Dendritic cell treated with granulocyte-macrophage colony-stimulating factor and Interleukin-4, amounts not matched to agents 40 ng/mL and 50 ng/mL, for 4 days (primary cell): ENCODE measurements around the gene ZHX3.

Experiments used
- H3K27ac Mint-ChIP-seq: one replicate; pipeline ENCODE4 v1.8.0; 2022; ENCODE audit warnings: mild to moderate bottlenecking, mixed read lengths
- H3K27me3 Mint-ChIP-seq: one replicate; pipeline ENCODE4 v1.8.0; 2022; ENCODE audit warnings: mild to moderate bottlenecking, mixed read lengths
- H3K36me3 Mint-ChIP-seq: one replicate; pipeline ENCODE4 v1.8.0; 2022; ENCODE audit warnings: low read depth, mixed read lengths
- H3K4me1 Mint-ChIP-seq: one replicate; pipeline ENCODE4 v1.8.0; 2022; ENCODE audit warnings: low read depth, mixed read lengths
- H3K4me3 Mint-ChIP-seq: one replicate; pipeline ENCODE4 v1.8.0; 2022; ENCODE audit warnings: mild to moderate bottlenecking, moderate library complexity, mixed read lengths
- H3K9me3 Mint-ChIP-seq: one replicate; pipeline ENCODE4 v1.8.0; 2022; ENCODE audit warnings: mixed read lengths
- intact Hi-C: fragments of 100-400 bp; cut with micrococcal nuclease; formaldehyde crosslinking; loops from one replicate; pipeline ENCODE4 v1.15.0; 2022

The ZHX3 gene

GRCh38 chr20:41191562-41192500 lies 125.7 kb downstream of the ZHX3 start:
- intact Hi-C loops: no loop called here
- Mint-ChIP-seq H3K9me3 (peaks cover 37% of the 10 kb centered on the region), H3K27ac (no peak overlapping the region), H3K4me1 (no peaks in the 10 kb centered on the region), H3K36me3 (no peaks in the 10 kb centered on the region), H3K4me3 (no peak overlapping the region), H3K27me3 (no peaks in the 10 kb centered on the region)

GRCh38 chr20:41187668-41188067 lies 129.9 kb downstream of the ZHX3 start:
- Mint-ChIP-seq H3K27me3 (no peaks in the 10 kb centered on the region), H3K9me3 (peaks cover 31% of the 10 kb centered on the region), H3K4me3 (no peak overlapping the region), H3K4me1 (no peaks in the 10 kb centered on the region), H3K27ac (no peak overlapping the region), H3K36me3 (peaks cover 9% of the 10 kb centered on the region)
- intact Hi-C loops: no loop called here

GRCh38 chr20:41185013-41185757 lies 132.3 kb downstream of the ZHX3 start:
- H3K27me3 Mint-ChIP-seq: no peaks in the 10 kb centered on the region
- H3K4me1 Mint-ChIP-seq: no peaks in the 10 kb centered on the region
- H3K9me3 Mint-ChIP-seq: peaks cover 8% of the 10 kb centered on the region
- no peak overlapping the region for H3K27ac Mint-ChIP-seq
- H3K4me3 Mint-ChIP-seq: no peak overlapping the region
- H3K36me3 Mint-ChIP-seq: peaks cover 9% of the 10 kb centered on the region
- intact Hi-C loops: no loop called here

- intact Hi-C loops: no loop called here
- Mint-ChIP-seq H3K36me3 (peaks cover 9% of the 10 kb centered on the region), H3K4me1 (no peaks in the 10 kb centered on the region), H3K27ac (no peak overlapping the region), H3K4me3 (no peak overlapping the region), H3K9me3 (no peaks in the 10 kb centered on the region), H3K27me3 (no peaks in the 10 kb centered on the region)
Measured at GRCh38 chr20:41183831-41184230, 133.7 kb downstream of the ZHX3 start.

GRCh38 chr20:41183391-41183790 lies 134.1 kb downstream of the ZHX3 start:
- Mint-ChIP-seq H3K4me3 (no peak overlapping the region), H3K4me1 (no peaks in the 10 kb centered on the region), H3K9me3 (no peaks in the 10 kb centered on the region), H3K36me3 (peaks cover 9% of the 10 kb centered on the region), H3K27me3 (no peaks in the 10 kb centered on the region), H3K27ac (no peak overlapping the region)
- intact Hi-C loops: no loop called here

GRCh38 chr20:41182296-41183212 lies 135.0 kb downstream of the ZHX3 start:
- H3K27me3 Mint-ChIP-seq: no peaks in the 10 kb centered on the region
- no peaks in the 10 kb centered on the region for H3K9me3 Mint-ChIP-seq
- H3K4me3 Mint-ChIP-seq: no peak overlapping the region
- intact Hi-C loops: no loop called here
- H3K27ac Mint-ChIP-seq: no peak overlapping the region
- no peaks in the 10 kb centered on the region for H3K4me1 Mint-ChIP-seq
- peaks cover 9% of the 10 kb centered on the region for H3K36me3 Mint-ChIP-seq

- H3K27me3 Mint-ChIP-seq: no peaks in the 10 kb centered on the region
- no peaks in the 10 kb centered on the region for H3K4me1 Mint-ChIP-seq
- H3K27ac Mint-ChIP-seq: no peak overlapping the region
- H3K36me3 Mint-ChIP-seq: peaks cover 9% of the 10 kb centered on the region
- no peaks in the 10 kb centered on the region for H3K9me3 Mint-ChIP-seq
- intact Hi-C loops: no loop called here
- H3K4me3 Mint-ChIP-seq: no peak overlapping the region
Measured at GRCh38 chr20:41181567-41181966, 136.0 kb downstream of the ZHX3 start.

- H3K4me3 Mint-ChIP-seq: no peak overlapping the region
Measured at GRCh38 chr20:41180599-41181333, 136.8 kb downstream of the ZHX3 start.

GRCh38 chr20:41179961-41180360 lies 137.6 kb downstream of the ZHX3 start:
- intact Hi-C loops: no loop called here
- Mint-ChIP-seq H3K27ac (no peak overlapping the region), H3K27me3 (no peaks in the 10 kb centered on the region), H3K4me3 (no peak overlapping the region), H3K9me3 (no peaks in the 10 kb centered on the region), H3K4me1 (no peaks in the 10 kb centered on the region), H3K36me3 (peaks cover 9% of the 10 kb centered on the region)

More at GRCh38 chr20:41180599-41181333, 136.8 kb downstream of the ZHX3 start:
- intact Hi-C loops: no loop called here
- H3K27ac Mint-ChIP-seq: no peak overlapping the region
- no peaks in the 10 kb centered on the region for H3K9me3 Mint-ChIP-seq
- H3K27me3 Mint-ChIP-seq: no peaks in the 10 kb centered on the region
- H3K36me3 Mint-ChIP-seq: peaks cover 9% of the 10 kb centered on the region
- no peaks in the 10 kb centered on the region for H3K4me1 Mint-ChIP-seq

- Mint-ChIP-seq H3K27ac (no peak overlapping the region), H3K4me1 (no peaks in the 10 kb centered on the region), H3K36me3 (no peaks in the 10 kb centered on the region), H3K9me3 (no peaks in the 10 kb centered on the region), H3K4me3 (no peak overlapping the region), H3K27me3 (no peaks in the 10 kb centered on the region)
- intact Hi-C loops: no loop called here
Measured at GRCh38 chr20:41178904-41179432, 138.6 kb downstream of the ZHX3 start.

- Mint-ChIP-seq H3K27me3 (no peaks in the 10 kb centered on the region), H3K4me3 (no peak overlapping the region), H3K9me3 (no peaks in the 10 kb centered on the region), H3K27ac (no peak overlapping the region), H3K4me1 (no peaks in the 10 kb centered on the region), H3K36me3 (no peaks in the 10 kb centered on the region)
- intact Hi-C loops: no loop called here
Measured at GRCh38 chr20:41178495-41178894, 139.0 kb downstream of the ZHX3 start.

- no peaks in the 10 kb centered on the region for H3K36me3 Mint-ChIP-seq
- no peaks in the 10 kb centered on the region for H3K4me1 Mint-ChIP-seq
- H3K9me3 Mint-ChIP-seq: no peaks in the 10 kb centered on the region
- intact Hi-C loops: no loop called here
- no peak overlapping the region for H3K4me3 Mint-ChIP-seq
- no peak overlapping the region for H3K27ac Mint-ChIP-seq
- H3K27me3 Mint-ChIP-seq: peaks cover 1% of the 10 kb centered on the region
Measured at GRCh38 chr20:41177636-41178035, 139.9 kb downstream of the ZHX3 start.
